AG09319 (cell line): ENCODE data around the gene SHB.
"Not testable (repeated sequence)": the region's sequence is repeated elsewhere in the genome, so short reads cannot be mapped to it uniquely, and the experiment has no call there.

Source experiments
- DNase-seq: peaks from one replicate; pipeline ENCODE4 v3.0.0-alpha.2; 2010; ENCODE audit warnings: low read depth; ENCODE audit errors: extremely low read depth
- CTCF ChIP-seq: IDR thresholded peaks from 2 replicates; pipeline ENCODE4 v1.5.1; 2011; ENCODE audit warnings: low read depth, mild to moderate bottlenecking, inconsistent platforms, low read length, moderate library complexity

Gene SHB

GRCh38 chr9:37916471-37917312 is 152.3 kb downstream of the SHB start:
- TF ChIP-seq CTCF, result no peak
- no peak for DNase-seq

GRCh38 chr9:37915911-37916470 is 153.0 kb downstream of the SHB start:
- no peak for DNase-seq
- no peak for TF ChIP-seq CTCF

GRCh38 chr9:37914701-37915358 is 154.2 kb downstream of the SHB start:
- no peak for TF ChIP-seq CTCF
- DNase-seq, result no peak

GRCh38 chr9:37914154-37914551 is 154.9 kb downstream of the SHB start:
- no peak for TF ChIP-seq CTCF
- no peak for DNase-seq

GRCh38 chr9:37913480-37914153 is 155.4 kb downstream of the SHB start:
- peak; percentile 35 for DNase-seq
- peak; percentile 97 for TF ChIP-seq CTCF

GRCh38 chr9:37911271-37911681 is 157.8 kb downstream of the SHB start:
- TF ChIP-seq CTCF, result no peak
- DNase-seq, result no peak

- no peak for DNase-seq
- TF ChIP-seq CTCF, result no peak
Observed at GRCh38 chr9:37910271-37910670, 158.8 kb downstream of the SHB start.

- DNase-seq, result not testable (repeated sequence)
Observed at GRCh38 chr9:37909836-37910235, 159.2 kb downstream of the SHB start.
